Right ventricle myocardium inferior (tissue), 1 donor: ENCODE data around the gene FUT8. TPM values are rescaled to one million over a fixed set of nuclear protein-coding genes. Genes with fewer than 3 reads are reported as not detected.

Source experiments
- ATAC-seq: fragments of 200-7000 bp; cut with Tn5 transposase; one replicate; pipeline ENCODE4 v1.9.1; 2020; ENCODE audit warnings: mild to moderate bottlenecking, moderate library complexity
- DNase-seq: peaks from one replicate; pipeline ENCODE4 v3.0.0; 2021; ENCODE audit errors: missing footprints
- intact Hi-C: fragments of 100-400 bp; cut with DNase I; formaldehyde crosslinking; loops from one replicate; pipeline ENCODE4 v1.11.0; 2022
- long read RNA-seq: library from polyadenylated mRNA; unstranded; transcript quantifications from one replicate; pipeline ENCODE4 v2.0.0, GENCODE V29; 2021
- total RNA-seq: library from RNA; stranded (reverse); fragmentation: NEBNext Ultra II Directional; extraction: Animal tissue kit (Norgen Biotek cat#: 25700); gene quantifications from one replicate; pipeline ENCODE4 v1.2.1, GENCODE V29; 2021
- donor health status: DM: no; HTN: yes; CAD: no; lungs with severe emphysema.

Gene FUT8
- total RNA-seq = 15.7 TPM
- long read RNA-seq, full-length matches to known transcripts = 3 of 6 reads
- long read RNA-seq, partial matches to known transcripts = 1 of 6 reads
- long read RNA-seq, other reads (novel, unspliced or antisense) = 2 of 6 reads

- intact Hi-C loops = loop anchor here (2.0 to 10.0 kb wide), 7 partner anchors 185 to 635 kb away; partner anchors contain the start of gene MAX
Measured at GRCh38 chr14:65412032-65412846, at the start of gene FUT8. FUT8 (plus strand) TSS chr14:65412730; CDS start chr14:65561564, 148,834 bp downstream.

GRCh38 chr14:65366802-65367565, 45.5 kb upstream of the FUT8 start:
- intact Hi-C loops = no loop called here
- ATAC-seq (no peak), DNase-seq (no peak)

More at GRCh38 chr14:65412032-65412846, at the start of gene FUT8:
- ATAC-seq (peak; percentile 96), DNase-seq (peak; percentile 97)

- ATAC-seq (no peak), DNase-seq (no peak)
- intact Hi-C loops = no loop called here
Measured at GRCh38 chr14:65369560-65369959, 43.0 kb upstream of the FUT8 start.

- intact Hi-C loops = loop anchor here (10.0 kb wide), 1 partner anchor 206 kb away; no protein-coding TSS in a partner anchor
- DNase-seq (no peak), ATAC-seq (no peak)
Measured at GRCh38 chr14:65370801-65371248, 41.7 kb upstream of the FUT8 start.

- DNase-seq (no peak), ATAC-seq (no peak)
- intact Hi-C loops = loop anchor here (10.0 kb wide), 1 partner anchor 207 kb away; no protein-coding TSS in a partner anchor
Measured at GRCh38 chr14:65371784-65372183, 40.7 kb upstream of the FUT8 start.

GRCh38 chr14:65373016-65373670, 39.4 kb upstream of the FUT8 start:
- intact Hi-C loops = loop anchor here (10.0 kb wide), 1 partner anchor 208 kb away; no protein-coding TSS in a partner anchor
- no peak for ATAC-seq
- no peak for DNase-seq

GRCh38 chr14:65373671-65374039, 38.9 kb upstream of the FUT8 start:
- DNase-seq = no peak

GRCh38 chr14:65377576-65377975, 35.0 kb upstream of the FUT8 start:
- intact Hi-C loops = loop anchor here (10.0 kb wide), 1 partner anchor 213 kb away; no protein-coding TSS in a partner anchor
- ATAC-seq = no peak

More at GRCh38 chr14:65373671-65374039, 38.9 kb upstream of the FUT8 start:
- ATAC-seq = no peak
- intact Hi-C loops = loop anchor here (10.0 kb wide), 1 partner anchor 209 kb away; no protein-coding TSS in a partner anchor

GRCh38 chr14:65382586-65382985, 29.9 kb upstream of the FUT8 start:
- ATAC-seq (no peak), DNase-seq (no peak)
- intact Hi-C loops = no loop called here

More at GRCh38 chr14:65377576-65377975, 35.0 kb upstream of the FUT8 start:
- no peak for DNase-seq

GRCh38 chr14:65387171-65387570, 25.4 kb upstream of the FUT8 start:
- ATAC-seq (no peak), DNase-seq (no peak)
- intact Hi-C loops = no loop called here

- ATAC-seq = no peak
- no peak for DNase-seq
- intact Hi-C loops = no loop called here
Measured at GRCh38 chr14:65387628-65388027, 24.9 kb upstream of the FUT8 start.

GRCh38 chr14:65392296-65392695, 20.2 kb upstream of the FUT8 start:
- no peak for DNase-seq
- no peak for ATAC-seq
- intact Hi-C loops = no loop called here

GRCh38 chr14:65396082-65396910, 16.2 kb upstream of the FUT8 start:
- no peak for DNase-seq
- intact Hi-C loops = no loop called here
- ATAC-seq = no peak

GRCh38 chr14:65403231-65403630, 9.3 kb upstream of the FUT8 start:
- intact Hi-C loops = no loop called here
- ATAC-seq = no peak
- no peak for DNase-seq

- ATAC-seq (no peak), DNase-seq (no peak)
- intact Hi-C loops = no loop called here
Measured at GRCh38 chr14:65408113-65408512, 4.4 kb upstream of the FUT8 start.

- intact Hi-C loops = loop anchor here (5.0 to 10.0 kb wide), 6 partner anchors 183 to 637 kb away; partner anchors contain the start of gene MAX
- DNase-seq (no peak), ATAC-seq (no peak)
Measured at GRCh38 chr14:65410640-65411039, 1.9 kb upstream of the FUT8 start.

- ATAC-seq (peak; percentile 90), DNase-seq (peak; percentile 96)
- intact Hi-C loops = loop anchor here (2.0 to 10.0 kb wide), 7 partner anchors 184 to 636 kb away; partner anchors contain the start of gene MAX
Measured at GRCh38 chr14:65411656-65412031, 886 bp upstream of the FUT8 start.
